H54 (cell line): ENCODE data around the gene NACC2.

ENCODE experiments used
- DNase-seq: peaks from one replicate; pipeline ENCODE4 v3.0.0; 2011; ENCODE audit warnings: low spot score, mixed read lengths; ENCODE audit not compliant: insufficient read length
- FAIRE-seq: peaks from 3 replicates; lab custom pipeline; 2011; peaks lifted over from hg19 to GRCh38; lab: Jason Lieb, UNC
- POLR2A ChIP-seq: IDR thresholded peaks from 2 replicates; pipeline ENCODE4 v1.6.1; 2011; ENCODE audit warnings: low read depth, mild to moderate bottlenecking, low read length

The NACC2 gene

GRCh38 chr9:136026266-136026942, 68.7 kb downstream of the NACC2 start:
- FAIRE-seq (no peak), DNase-seq (no peak)
- TF ChIP-seq POLR2A = no peak

GRCh38 chr9:136025481-136025880, 69.6 kb downstream of the NACC2 start:
- no peak for FAIRE-seq
- DNase-seq = no peak
- TF ChIP-seq POLR2A = no peak

- no peak for TF ChIP-seq POLR2A
- no peak for DNase-seq
Measured at GRCh38 chr9:136024696-136025316, 70.3 kb downstream of the NACC2 start.

GRCh38 chr9:136024286-136024685, 70.8 kb downstream of the NACC2 start:
- TF ChIP-seq POLR2A = no peak

More at GRCh38 chr9:136024696-136025316, 70.3 kb downstream of the NACC2 start:
- no peak for FAIRE-seq

GRCh38 chr9:136023410-136024225, 71.5 kb downstream of the NACC2 start:
- FAIRE-seq = no peak
- no peak for TF ChIP-seq POLR2A
- no peak for DNase-seq

More at GRCh38 chr9:136024286-136024685, 70.8 kb downstream of the NACC2 start:
- no peak for FAIRE-seq
- no peak for DNase-seq

GRCh38 chr9:136022731-136023409, 72.2 kb downstream of the NACC2 start:
- no peak for FAIRE-seq
- DNase-seq = no peak
- no peak for TF ChIP-seq POLR2A

GRCh38 chr9:136021872-136022681, 73.0 kb downstream of the NACC2 start:
- DNase-seq (no peak), FAIRE-seq (no peak)
- TF ChIP-seq POLR2A = no peak

GRCh38 chr9:136021171-136021871, 73.8 kb downstream of the NACC2 start:
- TF ChIP-seq POLR2A = no peak
- DNase-seq (no peak), FAIRE-seq (no peak)

- no peak for FAIRE-seq
- no peak for TF ChIP-seq POLR2A
Measured at GRCh38 chr9:136020671-136021070, 74.4 kb downstream of the NACC2 start.

GRCh38 chr9:136020206-136020605, 74.9 kb downstream of the NACC2 start:
- DNase-seq (no peak), FAIRE-seq (no peak)
- no peak for TF ChIP-seq POLR2A

More at GRCh38 chr9:136020671-136021070, 74.4 kb downstream of the NACC2 start:
- DNase-seq = no peak

GRCh38 chr9:136019681-136020060, 75.4 kb downstream of the NACC2 start:
- FAIRE-seq (no peak), DNase-seq (no peak)
- no peak for TF ChIP-seq POLR2A

- DNase-seq (no peak), FAIRE-seq (no peak)
- TF ChIP-seq POLR2A = no peak
Measured at GRCh38 chr9:136019041-136019680, 75.9 kb downstream of the NACC2 start.
